GM12878 (cell line): ENCODE results near the gene ZNF276. TPM values are rescaled to one million over a fixed set of nuclear protein-coding genes. Genes with fewer than 3 reads are reported as not detected.

ENCODE experiments used
- ATAC-seq: fragments of 200-7000 bp; cut with Tn5 transposase; 3 replicates; pipeline ENCODE4 v1.9.1; 2020; ENCODE audit warnings: mild to moderate bottlenecking, moderate library complexity
- BruUV-seq: library from RNA; stranded (reverse); fragments of 400-500 nt; replicated peaks from 2 replicates; lab custom pipeline; 2021; lab: Mats Ljungman, UMichigan
- CTCF ChIA-PET: fragments of 300-600 bp; sonication (Branson Sonifier 250); formaldehyde crosslinking; extraction: SDS; loops from one replicate; lab custom pipeline; 2021; ENCODE audit warnings: inconsistent platforms; lab: Yijun Ruan, JAX
- POLR2A ChIA-PET: fragments of 350-600 bp; formaldehyde crosslinking; extraction: SDS; loops from one replicate; lab custom pipeline; 2021; ENCODE audit warnings: inconsistent platforms; lab: Charles Lee
- RAD21 ChIA-PET: fragments of 300-600 bp; sonication (Branson Sonifier 250); formaldehyde crosslinking; loops from one replicate; lab custom pipeline; 2023; ENCODE audit warnings: antibody characterized with exemption; ENCODE audit not compliant: unreplicated experiment; lab: Charles Lee
- SMC1A ChIA-PET: fragments of 300-600 bp; sonication (Branson Sonifier 250); formaldehyde crosslinking; loops from one replicate; lab custom pipeline; 2023; ENCODE audit not compliant: unreplicated experiment, uncharacterized antibody; lab: Charles Lee
- DNase-seq: peaks from one replicate; pipeline ENCODE4 v3.0.0-alpha.2; 2011; ENCODE audit warnings: low read depth, low spot score
- FAIRE-seq: peaks from 3 replicates; lab custom pipeline; 2011; peaks lifted over from hg19 to GRCh38; lab: Jason Lieb, UNC
- H2AFZ ChIP-seq: 2 replicates; pipeline ENCODE4 v1.6.0; 2011; ENCODE audit warnings: low read depth, low read length, control low read depth; ENCODE audit not compliant: control insufficient read depth
- H3K27ac ChIP-seq: 2 replicates; pipeline ENCODE4 v1.5.1; 2011; ENCODE audit warnings: control low read depth; ENCODE audit not compliant: control insufficient read depth, insufficient read depth
- H3K27me3 ChIP-seq, 2 experiments: replicated peaks in 1 of 2; 2 replicates each; pipeline versions ENCODE4 v1.6.0 to v1.6.1; 2011; ENCODE audit warnings: low read length in 1 of 2; ENCODE audit not compliant: control insufficient read depth in 2 of 2, insufficient read depth in 2 of 2
- H3K36me3 ChIP-seq, 2 experiments: 2 replicates each; pipeline ENCODE4 v1.5.1; 2011; ENCODE audit warnings: low read length in 1 of 2; ENCODE audit not compliant: control insufficient read depth in 2 of 2, insufficient read depth in 2 of 2
- H3K4me1 ChIP-seq: 2 replicates; pipeline ENCODE4 v1.6.1; 2011; ENCODE audit warnings: mild to moderate bottlenecking, low read length, moderate library complexity, mixed read lengths; ENCODE audit not compliant: control insufficient read depth, insufficient read depth
- H3K4me2 ChIP-seq: 2 replicates; pipeline ENCODE4 v1.6.0; 2011; ENCODE audit warnings: control low read depth; ENCODE audit not compliant: control insufficient read depth, insufficient read depth
- H3K4me3 ChIP-seq: fragments of 200-600 bp; sonication (generic); 2 replicates; pipeline ENCODE4 v1.5.1; 2016
- H3K79me2 ChIP-seq: 2 replicates; pipeline ENCODE4 v1.6.0; 2011; ENCODE audit warnings: low read length; ENCODE audit not compliant: control insufficient read depth, insufficient read depth
- H3K9ac ChIP-seq: 2 replicates; pipeline ENCODE4 v1.8.0; 2011; ENCODE audit warnings: low read length, control low read depth, mixed read lengths; ENCODE audit not compliant: control insufficient read depth, insufficient read depth
- H3K9me3 ChIP-seq: replicated peaks from 3 replicates; pipeline ENCODE4 v1.5.1; 2011; ENCODE audit warnings: mild to moderate bottlenecking, low read length; ENCODE audit not compliant: control insufficient read depth, insufficient read depth
- H4K20me1 ChIP-seq: 2 replicates; pipeline ENCODE4 v1.6.0; 2011; ENCODE audit not compliant: control insufficient read depth, insufficient read depth
- BCL11A ChIP-seq: IDR thresholded peaks from 2 replicates; pipeline ENCODE4 v1.6.1; 2011; ENCODE audit warnings: low read depth, low read length
- BHLHE40 ChIP-seq, 2 experiments: fragments of 450-650 bp in 1 of 2; IDR thresholded peaks; 2 replicates each; pipeline ENCODE4 v1.6.1; 2011 to 2017; ENCODE audit warnings: low read depth in 2 of 2, borderline replicate concordance in 1 of 2, improper control_type of control experiment in 1 of 2, low read length in 1 of 2, mild to moderate bottlenecking in 1 of 2
- CHD2 ChIP-seq: IDR thresholded peaks from 2 replicates; pipeline ENCODE4 v1.6.1; 2011; ENCODE audit warnings: low read depth, low read length, improper control_type of control experiment, borderline replicate concordance
- CHD4 ChIP-seq: fragments of 200-600 bp; sonication (generic); IDR thresholded peaks from 2 replicates; pipeline ENCODE4 v1.6.1; 2016; ENCODE audit warnings: mild to moderate bottlenecking
- CTCF ChIP-seq, 3 experiments: IDR thresholded peaks in 2 of 3; conservative IDR thresholded peaks in 1 of 3; 2 replicates each; pipeline ENCODE4 v1.5.1; 2011; ENCODE audit warnings: low read depth in 3 of 3, low read length in 3 of 3, mild to moderate bottlenecking in 3 of 3, control low read depth in 2 of 3, moderate library complexity in 2 of 3, inconsistent platforms in 1 of 3, mixed read lengths in 1 of 3; ENCODE audit not compliant: control insufficient read depth in 2 of 3, insufficient read depth in 1 of 3; ENCODE audit errors: extremely low read depth in 1 of 3
- IKZF2 ChIP-seq, 2 experiments: fragments of 450-650 bp; IDR thresholded peaks; 2 replicates each; pipeline ENCODE4 v1.6.1; 2017; ENCODE audit warnings: mild to moderate bottlenecking in 2 of 2, moderate library complexity in 2 of 2
- KAT2A ChIP-seq: conservative IDR thresholded peaks from 2 replicates; pipeline ENCODE4 v1.6.1; 2011; ENCODE audit warnings: low read depth, low read length; ENCODE audit not compliant: control insufficient read depth
- NKRF ChIP-seq: fragments of 450-650 bp; conservative IDR thresholded peaks from 2 replicates; pipeline ENCODE4 v1.6.1; 2017; ENCODE audit warnings: mild to moderate bottlenecking, moderate library complexity
- NR2C2 ChIP-seq: IDR thresholded peaks from 2 replicates; pipeline ENCODE4 v1.6.1; 2011; ENCODE audit warnings: borderline replicate concordance, low read depth; ENCODE audit not compliant: control insufficient read depth, insufficient read length
- NR2F1 ChIP-seq: fragments of 450-650 bp; conservative IDR thresholded peaks from 2 replicates; pipeline ENCODE4 v1.6.1; 2017; ENCODE audit warnings: mild to moderate bottlenecking
- PKNOX1 ChIP-seq: fragments of 450-650 bp; IDR thresholded peaks from 2 replicates; pipeline ENCODE4 v1.6.1; 2016; ENCODE audit warnings: mild to moderate bottlenecking
- RFX5 ChIP-seq: IDR thresholded peaks from 2 replicates; pipeline ENCODE4 v1.6.1; 2011; ENCODE audit warnings: low read depth, low read length, improper control_type of control experiment
- SRF ChIP-seq, 2 experiments: IDR thresholded peaks; 2 replicates each; pipeline ENCODE4 v1.6.1; 2011; ENCODE audit warnings: low read depth in 2 of 2, low read length in 2 of 2, mild to moderate bottlenecking in 1 of 2, moderate library complexity in 1 of 2
- TAF1 ChIP-seq: IDR thresholded peaks from 2 replicates; pipeline ENCODE4 v1.6.1; 2011; ENCODE audit warnings: mild to moderate bottlenecking, low read depth, low read length, borderline replicate concordance
- TARDBP ChIP-seq: IDR thresholded peaks from 2 replicates; pipeline ENCODE4 v1.6.1; 2016; ENCODE audit warnings: borderline replicate concordance
- TCF3 ChIP-seq: IDR thresholded peaks from 2 replicates; pipeline ENCODE4 v1.6.1; 2012; ENCODE audit warnings: low read depth, mild to moderate bottlenecking, low read length, borderline replicate concordance; ENCODE audit not compliant: insufficient read depth
- USF1 ChIP-seq: IDR thresholded peaks from 2 replicates; pipeline ENCODE4 v1.6.1; 2011; ENCODE audit warnings: borderline replicate concordance, low read depth, mild to moderate bottlenecking, moderate library complexity, mixed read lengths, low read length; ENCODE audit not compliant: insufficient read depth; ENCODE audit errors: extremely low read length
- WRNIP1 ChIP-seq: IDR thresholded peaks from 2 replicates; pipeline ENCODE4 v1.6.1; 2011; ENCODE audit warnings: low read depth, low read length, improper control_type of control experiment, borderline replicate concordance
- WGBS: methylation state at CpG from one replicate; pipeline ENCODE4 v1.1.6; 2016; ENCODE audit warnings: low lambda C conversion rate; ENCODE audit not compliant: insufficient replicate concordance, insufficient coverage; ENCODE audit errors: missing lambda C conversion rate; 5-methylcytosine and 5-hydroxymethylcytosine counted together
- in situ Hi-C: fragments of 300-500 bp; cut with MboI; formaldehyde crosslinking; loops from 9 replicates; pipeline ENCODE4 v1.14.3; 2018; ENCODE audit warnings: mixed read lengths
- intact Hi-C: fragments of 100-400 bp; cut with micrococcal nuclease; formaldehyde crosslinking; loops from one replicate; pipeline ENCODE4 v1.14.2; 2022; ENCODE audit not compliant: unreplicated experiment
- polyA plus RNA-seq, 11 experiments: library from polyadenylated mRNA; depleted of rRNA in 4 of 11; unstranded in 6 of 11; stranded (reverse) in 5 of 11; fragments of >200 nt; fragmentation: Nextera tagmentation in 4 of 11; fragmentation: Illumina TruSeq in 1 of 11; extraction: Ambion mirVana in 4 of 11; extraction: Trizol in 1 of 11; gene quantifications; 1 replicate in 1 of 11; 2 replicates in 10 of 11; pipeline versions ENCODE4 v1.2.1 to v1.2.3, GENCODE V29; 2011 to 2016; ENCODE audit warnings: inconsistent platforms in 2 of 11, missing spikeins in 2 of 11, low read depth in 1 of 11
- total RNA-seq, 4 experiments: library from RNA; depleted of rRNA in 3 of 4; stranded (reverse); fragments of >200 nt in 3 of 4; fragmentation: Illumina TruSeq in 1 of 4; extraction: Trizol in 1 of 4; gene quantifications; 2 replicates each; pipeline versions ENCODE4 v1.2.1 to v1.2.3, GENCODE V29; 2013 to 2021

The ZNF276 gene
- total and polyA plus RNA-seq, 10 of the 15 experiments (the other 5 are each of a cell fraction or from before 2014, with no cell fraction given): 0.27 to 22.7 (median 8.7) TPM

- intact Hi-C loops: no loop called here
- peaks cover 3% of the 10 kb centered on the region; the same call in 1 of the 2 replicates for H3K4me1 ChIP-seq
These were observed 15.2 kb downstream of the ZNF276 start for GRCh38 chr16:89736554-89736953.

More at GRCh38 chr16:89736554-89736953, 15.2 kb downstream of the ZNF276 start:
- no peak for DNase-seq
- Histone ChIP-seq H3K4me2 (no peak overlapping the region), H2AFZ (no peak overlapping the region), H3K27me3 (no peaks in the 10 kb centered on the region), H3K9me3 (no peaks in the 10 kb centered on the region; the same call in 2 of the 3 replicates), H3K9ac (no peak overlapping the region), H3K36me3 (peaks cover 36 to 40% of the 10 kb centered on the region in 2 experiments), H3K27ac (no peak overlapping the region), H3K4me3 (no peak overlapping the region), H4K20me1 (no peaks in the 10 kb centered on the region), H3K79me2 (no peaks in the 10 kb centered on the region)
- no peak for FAIRE-seq
- in situ Hi-C loops: no loop called here
- no TSS peak for BruUV-seq
- ATAC-seq: no peak
- ChIA-PET SMC1A (no interaction called here), RAD21 (no interaction called here), POLR2A (interaction anchor here (0.6 kb wide), 1 partner anchor 136 kb away, joined by 4 read pairs; no protein-coding TSS in a partner anchor), CTCF (interaction anchor here (0.7 to 0.8 kb wide), 2 partner anchors 36 to 66 kb away, joined by 3 read pairs; no protein-coding TSS in a partner anchor)
- 89% methylated on average over 3 of the region's 3 CpGs for WGBS
- TF ChIP-seq WRNIP1: no peak
- no peak for TF ChIP-seq KAT2A
- TF ChIP-seq NR2C2: no peak
- no peak for TF ChIP-seq RFX5
- no peak for TF ChIP-seq PKNOX1
- no peak for TF ChIP-seq NKRF
- TF ChIP-seq CHD2: no peak
- no peak for TF ChIP-seq NR2F1
- TF ChIP-seq BCL11A: no peak
- no peak for TF ChIP-seq TARDBP
- TF ChIP-seq CTCF (IDR thresholded peaks at IDR 0.05 in 2 of 3, conservative IDR thresholded peaks at IDR 0.05 in 1 of 3; ENCODE audit: control insufficient read depth in 2 of 3, extremely low read depth in 1 of 3, insufficient read depth in 1 of 3, low read depth in 3 of 3, low read length in 3 of 3): no peak
- no peak for TF ChIP-seq BHLHE40 (IDR thresholded peaks at IDR 0.05; ENCODE audit: borderline replicate concordance in 1 of 2, low read depth in 2 of 2, low read length in 1 of 2)
- no peak for TF ChIP-seq TCF3
- TF ChIP-seq SRF (IDR thresholded peaks at IDR 0.05; ENCODE audit: low read depth in 2 of 2, low read length in 2 of 2): no peak
- TF ChIP-seq CHD4: no peak
- no peak for TF ChIP-seq TAF1
- no peak for TF ChIP-seq IKZF2 (IDR thresholded peaks at IDR 0.05)
- TF ChIP-seq USF1: no peak
